Epithelial cell of proximal tubule (primary cell): ENCODE measurements around the gene SDR42E1. TPM values are rescaled to one million over a fixed set of nuclear protein-coding genes. Genes with fewer than 3 reads are reported as not detected.
"Not testable (repeated sequence)": the region's sequence is repeated elsewhere in the genome, so short reads cannot be mapped to it uniquely, and the experiment has no call there.

ENCODE experiments used
- DNase-seq: peaks from one replicate; pipeline ENCODE4 v3.0.0-alpha.2; 2011; ENCODE audit warnings: low read depth
- H3K4me3 ChIP-seq: 2 replicates; pipeline ENCODE4 v1.5.1; 2011; ENCODE audit warnings: low read depth, mild to moderate bottlenecking, low read length
- total RNA-seq: library from RNA; depleted of rRNA; stranded (reverse); fragments of >200 nt; gene quantifications from 2 replicates; pipeline ENCODE4 v1.2.3, GENCODE V29; 2015
- TF ChIP-seq, protein P1 (sequence below): conservative IDR thresholded peaks from 2 replicates; pipeline ENCODE4 v1.5.1; 2012; ENCODE audit warnings: low read depth, mild to moderate bottlenecking, low read length

SDR42E1 gene
- total RNA-seq, 1 donor from 2014 or later = 16.1 TPM

DNA sequence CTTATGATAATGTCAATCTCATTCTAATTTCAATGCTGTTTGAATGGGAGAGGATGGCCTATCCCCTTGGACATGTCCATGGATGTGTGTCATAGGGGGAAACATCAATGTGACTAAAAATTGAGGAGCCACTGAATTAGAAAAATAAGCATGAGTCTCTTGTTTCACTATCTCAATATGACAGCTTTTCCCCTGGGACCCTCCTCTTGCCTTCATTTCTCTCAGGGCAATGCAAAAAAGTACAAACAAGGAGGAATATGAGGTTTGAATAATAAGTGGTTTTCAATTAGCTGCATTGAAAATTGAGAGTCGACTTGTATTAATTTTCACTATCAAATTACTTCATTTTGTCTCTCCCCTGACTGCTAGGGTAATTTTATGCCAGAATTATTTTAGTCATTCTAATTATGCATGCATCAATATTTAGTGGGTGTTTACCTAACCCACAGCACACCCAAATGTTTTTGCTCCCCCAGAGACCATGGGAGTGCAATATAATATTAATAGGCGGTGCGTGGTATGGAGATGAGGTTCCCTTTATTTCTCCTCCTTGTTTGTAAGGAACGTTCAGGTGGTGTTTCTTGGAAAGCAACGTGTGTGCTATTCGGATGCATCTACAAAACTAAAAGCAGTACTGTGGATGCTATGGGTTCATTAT, 6.8 kb upstream of the SDR42E1 start:
- no peak overlapping the region for H3K4me3 ChIP-seq
- no peak for DNase-seq
- TF ChIP-seq, protein P1, sequence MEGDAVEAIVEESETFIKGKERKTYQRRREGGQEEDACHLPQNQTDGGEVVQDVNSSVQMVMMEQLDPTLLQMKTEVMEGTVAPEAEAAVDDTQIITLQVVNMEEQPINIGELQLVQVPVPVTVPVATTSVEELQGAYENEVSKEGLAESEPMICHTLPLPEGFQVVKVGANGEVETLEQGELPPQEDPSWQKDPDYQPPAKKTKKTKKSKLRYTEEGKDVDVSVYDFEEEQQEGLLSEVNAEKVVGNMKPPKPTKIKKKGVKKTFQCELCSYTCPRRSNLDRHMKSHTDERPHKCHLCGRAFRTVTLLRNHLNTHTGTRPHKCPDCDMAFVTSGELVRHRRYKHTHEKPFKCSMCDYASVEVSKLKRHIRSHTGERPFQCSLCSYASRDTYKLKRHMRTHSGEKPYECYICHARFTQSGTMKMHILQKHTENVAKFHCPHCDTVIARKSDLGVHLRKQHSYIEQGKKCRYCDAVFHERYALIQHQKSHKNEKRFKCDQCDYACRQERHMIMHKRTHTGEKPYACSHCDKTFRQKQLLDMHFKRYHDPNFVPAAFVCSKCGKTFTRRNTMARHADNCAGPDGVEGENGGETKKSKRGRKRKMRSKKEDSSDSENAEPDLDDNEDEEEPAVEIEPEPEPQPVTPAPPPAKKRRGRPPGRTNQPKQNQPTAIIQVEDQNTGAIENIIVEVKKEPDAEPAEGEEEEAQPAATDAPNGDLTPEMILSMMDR = no peak

DNA sequence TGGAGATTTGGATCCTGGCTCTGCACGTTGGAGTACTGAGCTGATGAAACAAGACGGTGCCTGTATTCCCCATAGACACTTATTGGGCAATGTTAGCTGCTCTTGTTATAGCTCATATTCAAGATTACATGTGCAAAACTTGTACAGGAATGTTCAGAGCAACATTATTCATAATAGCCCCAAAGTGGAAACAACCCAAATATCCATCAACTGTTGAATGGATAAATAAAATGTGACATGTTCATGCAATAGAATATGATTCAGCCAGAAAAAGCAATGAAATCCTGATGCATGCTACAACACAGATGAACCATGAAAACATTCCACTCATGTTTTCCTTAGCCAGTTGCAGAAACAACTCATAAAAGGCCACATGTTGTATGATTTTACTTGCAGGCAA, 5.7 kb upstream of the SDR42E1 start:
- TF ChIP-seq, protein P1 = no peak
- no peak for DNase-seq
- H3K4me3 ChIP-seq = no peak overlapping the region

DNA sequence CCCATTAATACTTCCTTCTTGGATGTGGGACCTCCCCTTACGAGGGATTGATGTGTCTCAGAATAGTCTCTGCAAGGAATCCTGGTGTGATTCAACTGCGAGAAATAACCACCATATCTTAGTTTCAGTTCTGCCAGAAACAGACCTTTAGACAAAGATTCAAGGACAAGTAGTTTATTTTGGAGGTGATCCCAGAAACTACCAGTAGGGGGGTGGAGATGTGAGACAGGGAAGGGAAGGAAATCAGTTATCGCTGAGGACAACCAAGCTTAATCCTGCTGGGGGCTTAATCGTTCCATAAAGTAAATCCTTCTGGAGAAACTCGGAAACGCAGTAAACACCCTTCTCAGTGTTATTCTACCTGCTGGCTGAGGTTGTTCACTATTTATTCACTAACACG, 5.0 kb upstream of the SDR42E1 start:
- no peak for DNase-seq
- TF ChIP-seq, protein P1 = peak; percentile 61
- H3K4me3 ChIP-seq = no peak overlapping the region

DNA sequence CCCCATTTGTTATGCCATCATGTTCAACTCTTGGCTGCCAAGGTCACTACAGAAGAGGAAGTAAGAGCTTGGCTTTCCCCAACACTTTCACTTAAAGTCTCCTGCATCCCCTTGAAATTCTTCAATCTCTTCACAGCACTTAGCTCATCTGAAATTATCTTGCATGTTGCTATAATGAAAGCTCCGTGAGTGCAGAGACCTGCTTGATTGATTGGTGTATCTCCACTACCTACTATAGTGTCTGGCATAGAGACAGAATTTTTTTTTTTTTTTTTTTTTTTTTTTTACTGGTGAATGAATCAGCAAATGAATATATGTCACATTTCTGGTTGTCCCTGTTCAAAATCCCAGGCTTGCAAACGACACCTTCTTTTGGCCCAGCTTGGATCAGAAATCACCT, 1.9 kb upstream of the SDR42E1 start:
- no peak overlapping the region for H3K4me3 ChIP-seq
- DNase-seq = no peak
- TF ChIP-seq, protein P1 = no peak

DNA sequence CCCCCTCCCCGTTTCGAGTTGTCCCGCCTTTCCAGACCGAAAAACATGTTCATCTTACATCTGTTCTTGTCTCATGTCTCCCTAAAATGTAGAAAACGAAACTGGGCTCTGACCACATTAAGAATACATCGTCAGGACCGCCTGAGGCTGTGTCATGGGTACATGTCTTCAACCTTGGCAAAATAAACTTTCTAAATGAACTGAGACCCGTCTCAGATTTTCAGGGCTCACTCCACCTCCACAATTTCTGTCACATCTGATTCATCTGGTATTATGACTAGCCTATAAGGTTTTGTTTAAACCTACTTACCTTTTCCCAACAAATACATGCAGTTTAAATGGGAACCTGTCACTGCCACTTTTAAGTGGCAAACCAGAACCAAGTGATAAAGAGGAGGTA, 621 bp downstream of the SDR42E1 start:
- TF ChIP-seq, protein P1 = no peak
- peak overlapping the region; percentile 67 for H3K4me3 ChIP-seq
- DNase-seq = no peak

DNA sequence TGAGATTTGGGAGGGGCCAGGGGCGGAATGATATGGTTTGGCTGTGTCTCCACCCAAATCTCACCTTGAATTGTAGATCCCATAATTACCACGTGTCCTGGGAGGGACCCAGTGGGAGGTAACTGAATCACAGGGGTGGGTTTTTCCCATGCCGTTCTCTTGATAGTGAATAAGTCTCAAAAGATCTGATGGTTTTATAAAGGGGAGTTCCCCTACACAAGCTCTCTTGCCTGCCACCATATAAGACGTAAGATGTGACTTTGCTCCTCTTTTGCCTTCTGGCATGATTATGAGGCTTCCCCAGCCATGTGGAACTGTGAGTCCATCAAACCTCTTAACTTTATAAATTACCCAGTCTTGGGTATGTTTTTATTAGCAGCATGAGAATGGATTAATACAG, 1.5 kb downstream of the SDR42E1 start:
- not testable (repeated sequence) for H3K4me3 ChIP-seq, DNase-seq

DNA sequence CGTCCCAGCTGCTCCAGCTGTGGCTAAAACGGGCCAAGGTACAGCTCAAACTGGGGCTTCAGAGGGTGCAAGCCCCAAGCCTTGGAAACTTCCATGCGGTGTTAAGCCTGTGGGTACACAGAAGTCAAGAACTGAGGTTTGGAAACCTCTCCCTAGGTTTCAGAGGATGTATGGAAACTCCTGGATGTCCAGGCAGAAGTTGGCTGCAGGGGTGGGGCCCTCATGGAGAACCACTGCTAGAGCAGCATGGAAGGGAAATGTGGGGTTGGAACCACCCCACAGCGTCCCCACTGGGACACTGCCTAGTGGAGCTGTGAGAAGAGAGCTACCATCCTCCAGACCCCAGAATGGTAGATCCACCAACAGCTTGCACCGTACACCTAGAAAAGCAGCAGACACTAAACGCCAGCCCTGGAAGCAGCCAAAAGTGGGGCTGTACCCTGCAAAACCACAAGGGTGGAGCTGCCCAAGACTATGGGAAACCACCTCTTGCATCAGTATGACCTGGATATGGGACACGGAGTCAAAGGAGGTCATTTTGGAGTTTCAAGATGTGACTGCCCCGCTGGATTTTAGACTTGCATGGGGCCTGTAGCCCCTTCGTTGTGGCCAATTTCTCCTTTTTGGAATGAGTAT, 2.2 kb downstream of the SDR42E1 start:
- TF ChIP-seq, protein P1 = no peak
- no peak for DNase-seq
- no peak overlapping the region for H3K4me3 ChIP-seq
